GM18505 (cell line): Measurements from ENCODE around the gene OLFM3.
A peak's percentile ranks its signal among the peaks of the same experiment; 100 is the strongest.

Experiments
- ATAC-seq: cut with Tn5 transposase; IDR thresholded peaks from one replicate; pipeline ENCODE4 v1.9.1; 2021; ENCODE audit not compliant: unreplicated experiment
- POLR2A ChIP-seq: IDR thresholded peaks from 4 replicates; pipeline ENCODE4 v1.6.1; 2011; ENCODE audit warnings: borderline replicate concordance; ENCODE audit not compliant: insufficient read depth, insufficient read length; ENCODE audit errors: extremely low read depth

OLFM3 gene

DNA sequence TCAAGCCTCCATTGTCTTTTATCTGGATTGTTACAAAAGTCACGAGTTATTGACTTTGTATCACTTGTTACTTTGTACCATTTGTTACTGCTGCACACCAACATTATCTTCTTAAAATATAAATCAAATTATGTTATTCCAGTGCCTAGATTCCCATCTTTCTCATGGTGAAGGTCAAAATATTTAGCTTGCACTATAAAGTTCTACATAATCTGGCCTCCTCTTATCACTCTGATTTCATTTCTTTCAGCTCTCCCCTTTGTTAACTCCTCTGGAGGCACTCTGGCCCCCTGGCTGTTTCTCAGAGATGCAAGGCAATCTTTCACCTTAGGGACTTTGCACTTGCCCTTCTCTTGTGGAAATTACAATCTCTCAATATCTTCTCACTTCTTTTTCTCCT is 143.8 kb downstream of the OLFM3 start:
- no peak for ATAC-seq
- TF ChIP-seq POLR2A: no peak

- no peak for ATAC-seq
- no peak for TF ChIP-seq POLR2A
Measured at GRCh38 chr1:101849356-101849755, 147.4 kb downstream of the OLFM3 start.

GRCh38 chr1:101847626-101848025 is 149.1 kb downstream of the OLFM3 start:
- no peak for TF ChIP-seq POLR2A
- ATAC-seq: no peak

DNA sequence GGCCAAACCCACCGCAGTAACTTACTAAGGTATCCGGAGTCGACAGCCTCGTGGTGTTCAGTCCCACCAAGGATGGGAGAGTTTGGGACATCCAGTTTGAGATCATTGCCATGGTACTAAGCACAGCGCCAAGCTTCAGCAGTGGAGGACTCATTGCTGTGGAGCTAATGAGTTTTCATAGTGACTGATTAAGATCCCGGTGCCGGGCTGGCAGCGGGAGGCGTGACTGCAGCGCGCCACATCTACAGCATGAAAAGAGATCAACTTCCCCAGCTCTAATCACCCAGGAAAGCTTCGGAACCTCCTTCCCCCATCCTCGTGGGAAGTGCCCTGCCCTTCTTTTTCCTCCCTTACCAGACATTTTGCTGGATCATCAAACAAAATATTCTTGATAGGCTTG is 149.9 kb downstream of the OLFM3 start:
- ATAC-seq: no peak
- no peak for TF ChIP-seq POLR2A

- no peak for ATAC-seq
Measured at GRCh38 chr1:101843160-101843559, 153.6 kb downstream of the OLFM3 start.

GRCh38 chr1:101841824-101842223 is 154.9 kb downstream of the OLFM3 start:
- no peak for TF ChIP-seq POLR2A
- ATAC-seq: no peak

More at GRCh38 chr1:101843160-101843559, 153.6 kb downstream of the OLFM3 start:
- no peak for TF ChIP-seq POLR2A

- no peak for ATAC-seq
- TF ChIP-seq POLR2A: no peak
Measured at GRCh38 chr1:101835988-101836387, 160.7 kb downstream of the OLFM3 start.

GRCh38 chr1:101833312-101833711 is 163.4 kb downstream of the OLFM3 start:
- TF ChIP-seq POLR2A: no peak
- no peak for ATAC-seq

- ATAC-seq: no peak
- TF ChIP-seq POLR2A: no peak
Measured at GRCh38 chr1:101826416-101826815, 170.3 kb downstream of the OLFM3 start.

DNA sequence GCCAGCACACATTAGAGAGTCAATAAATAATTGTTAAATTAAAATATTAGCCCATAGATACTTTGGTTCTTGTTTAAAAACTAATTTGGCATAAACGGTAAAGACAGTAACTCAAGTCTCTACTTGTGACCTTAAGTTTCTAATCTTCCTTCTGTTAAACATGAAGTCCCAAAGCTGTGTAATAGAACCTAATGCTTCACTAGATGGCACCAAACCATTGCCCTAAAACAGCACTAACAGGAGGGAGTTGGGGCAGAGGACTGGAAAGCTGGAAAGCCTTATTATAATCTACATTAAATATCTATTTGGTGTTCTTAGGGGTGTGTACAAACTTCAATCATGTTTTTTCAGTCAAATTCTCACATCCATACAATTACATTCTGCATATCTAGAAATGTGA is 176.7 kb downstream of the OLFM3 start:
- ATAC-seq: no peak
- TF ChIP-seq POLR2A: no peak

DNA sequence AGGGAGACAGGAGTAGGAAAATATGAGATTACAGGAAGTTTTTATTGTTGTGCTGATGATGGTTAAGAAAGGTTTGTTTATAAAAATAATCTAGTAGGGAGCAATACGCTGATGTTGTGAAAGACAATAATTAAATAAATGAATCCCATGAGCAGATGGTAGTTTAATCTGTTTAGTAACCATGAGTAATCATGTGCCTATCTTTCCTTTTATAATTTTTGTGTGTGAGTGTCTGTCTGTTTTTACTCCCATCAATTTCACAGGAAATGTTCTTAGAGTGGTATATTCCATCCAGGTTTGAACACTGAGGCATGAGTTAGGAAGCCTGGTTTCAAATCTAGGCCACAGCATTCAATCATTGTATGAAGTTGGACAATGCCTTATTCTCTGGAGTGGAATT is 180.5 kb downstream of the OLFM3 start:
- TF ChIP-seq POLR2A: no peak
- no peak for ATAC-seq

- TF ChIP-seq POLR2A: no peak
- no peak for ATAC-seq
Measured at GRCh38 chr1:101798417-101798816, 198.3 kb downstream of the OLFM3 start.

GRCh38 chr1:101797722-101798121 is 199.0 kb downstream of the OLFM3 start:
- no peak for TF ChIP-seq POLR2A
- ATAC-seq: no peak

DNA sequence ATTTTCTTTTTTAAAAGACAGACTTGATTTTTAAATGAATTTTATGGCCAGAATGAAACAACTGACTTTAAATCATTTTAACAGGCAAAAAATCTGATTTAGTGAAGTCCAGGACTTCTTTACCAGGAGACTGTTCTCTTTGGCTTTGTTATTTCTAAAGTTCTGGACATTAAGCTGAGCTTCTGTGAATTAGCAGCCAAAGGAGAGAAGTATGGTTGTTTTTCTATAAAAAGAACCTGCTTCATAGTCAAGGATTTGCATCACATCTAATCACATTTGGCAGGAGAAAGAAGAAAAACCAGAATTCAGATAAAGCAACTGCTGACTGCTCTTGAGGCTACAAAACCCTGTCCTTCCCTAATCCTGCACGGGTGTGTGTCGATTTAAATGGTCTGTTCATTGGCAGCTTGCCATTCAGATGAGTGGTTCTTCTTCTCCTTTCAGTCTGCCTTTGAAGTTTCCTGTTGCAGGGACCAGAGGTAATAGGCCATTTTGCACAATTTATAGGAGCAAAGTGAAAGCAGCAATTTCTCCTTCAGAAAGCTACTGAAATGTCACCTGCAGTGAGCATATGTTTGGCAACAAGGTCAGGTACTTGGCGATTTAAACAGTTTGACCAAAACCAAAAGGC is 215.4 kb downstream of the OLFM3 start:
- no peak for TF ChIP-seq POLR2A
- ATAC-seq: peak; percentile 53

DNA sequence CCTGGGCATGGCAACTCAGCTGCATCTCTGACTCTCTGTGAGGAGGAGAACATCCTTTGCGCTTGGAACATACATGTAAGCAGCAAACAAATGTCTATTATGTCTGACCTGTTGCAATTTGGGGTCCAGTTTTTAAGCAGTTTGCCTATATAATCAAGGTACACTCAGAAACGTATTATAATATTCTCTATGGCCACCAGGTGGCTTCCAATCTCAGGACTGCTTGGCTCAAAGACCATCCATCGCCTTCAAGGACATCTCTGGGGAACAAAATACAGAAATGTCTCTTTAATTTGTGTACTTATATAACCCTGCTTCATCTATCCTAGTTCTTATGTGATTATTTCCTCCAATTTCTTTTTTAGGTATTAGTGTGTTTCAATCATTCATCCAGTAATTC is 227.2 kb downstream of the OLFM3 start:
- no peak for TF ChIP-seq POLR2A
- ATAC-seq: peak; percentile 90
